GM18870 (cell line): ENCODE measurements around the gene TRAF1.

Experiments
- ATAC-seq: cut with Tn5 transposase; IDR thresholded peaks from one replicate; pipeline ENCODE4 v1.9.1; 2021; ENCODE audit warnings: moderate library complexity; ENCODE audit not compliant: unreplicated experiment

Gene TRAF1

GRCh38 chr9:120891245-120891883 lies 35.2 kb downstream of the TRAF1 start:
- ATAC-seq = no peak

GRCh38 chr9:120890320-120891244 lies 36.0 kb downstream of the TRAF1 start:
- ATAC-seq = no peak

GRCh38 chr9:120889606-120890271 lies 36.9 kb downstream of the TRAF1 start:
- no peak for ATAC-seq

- ATAC-seq = no peak
Measured at GRCh38 chr9:120888626-120889025, 38.0 kb downstream of the TRAF1 start.

GRCh38 chr9:120886490-120886967 lies 40.1 kb downstream of the TRAF1 start:
- ATAC-seq = no peak

DNA sequence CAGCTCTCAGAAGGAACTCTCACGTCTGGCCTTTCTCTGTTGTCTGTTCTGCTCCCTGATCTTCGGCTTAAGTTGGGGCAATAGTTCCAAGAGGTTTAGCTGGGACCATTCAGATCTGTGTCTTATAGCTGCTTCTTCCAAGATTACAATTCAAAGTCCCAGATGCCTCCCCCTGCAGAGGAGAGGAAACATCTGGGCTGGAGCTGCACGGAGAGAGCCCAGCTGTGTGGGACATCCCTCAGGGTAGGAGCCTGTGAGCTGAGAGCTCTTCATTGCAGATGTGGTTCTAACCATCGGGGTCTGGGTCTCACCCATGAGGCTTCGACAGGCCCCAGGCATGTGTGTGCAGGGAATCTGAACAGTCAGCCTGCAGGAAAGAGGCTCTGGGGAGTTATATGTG lies 40.6 kb downstream of the TRAF1 start:
- ATAC-seq = no peak

- no peak for ATAC-seq
Measured at GRCh38 chr9:120885457-120885856, 41.1 kb downstream of the TRAF1 start.

DNA sequence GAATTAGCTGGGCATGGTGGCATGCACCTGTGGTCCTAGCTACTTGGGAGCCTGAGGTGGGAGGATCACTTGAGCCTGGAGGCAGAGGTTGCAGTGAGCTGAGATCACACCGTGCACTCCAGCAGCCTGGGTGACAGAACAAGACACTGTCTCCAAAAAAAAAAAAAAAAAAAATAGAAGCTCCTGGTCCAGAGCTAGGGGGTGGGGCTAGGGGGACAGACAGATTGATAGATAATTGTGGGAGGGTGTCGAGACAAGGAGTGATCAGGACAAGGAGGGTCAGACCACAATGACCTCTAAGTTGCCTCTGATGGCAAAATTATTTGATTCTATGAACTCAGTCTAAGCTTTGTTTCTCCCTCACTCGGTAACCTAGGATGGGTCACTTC lies 43.0 kb downstream of the TRAF1 start:
- ATAC-seq = no peak

DNA sequence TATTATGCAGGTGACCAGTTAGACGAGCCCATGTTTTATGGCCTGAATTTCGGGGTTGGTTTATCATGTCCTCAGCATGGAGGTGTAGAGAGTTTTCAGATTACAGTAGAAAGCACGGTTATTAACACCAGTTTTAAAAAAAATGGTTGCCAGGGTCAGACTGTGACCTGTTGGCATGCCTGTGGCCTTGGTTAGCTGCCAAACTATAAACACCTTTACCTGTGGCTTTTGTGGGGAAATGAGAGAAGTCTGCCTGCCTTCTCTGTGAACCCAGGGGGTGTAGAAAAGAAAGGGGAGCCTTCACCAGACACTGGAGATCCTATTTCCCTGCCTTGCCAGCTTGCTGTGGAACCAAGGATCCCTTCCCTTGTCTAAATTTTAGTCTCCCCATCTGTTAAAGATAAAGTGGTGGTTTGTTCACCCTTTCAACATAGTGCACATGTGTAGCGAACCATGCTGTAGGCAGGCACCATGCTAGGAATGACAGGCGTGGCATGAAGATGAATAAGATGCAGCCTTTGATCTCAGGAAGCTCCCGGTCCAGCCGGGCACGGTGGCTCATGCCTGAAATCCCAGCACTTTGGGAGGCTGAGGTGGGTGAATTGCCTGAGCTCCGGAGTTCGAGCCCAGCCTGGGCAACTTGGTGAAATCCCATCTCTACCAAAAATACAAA lies 43.5 kb downstream of the TRAF1 start:
- ATAC-seq = no peak

DNA sequence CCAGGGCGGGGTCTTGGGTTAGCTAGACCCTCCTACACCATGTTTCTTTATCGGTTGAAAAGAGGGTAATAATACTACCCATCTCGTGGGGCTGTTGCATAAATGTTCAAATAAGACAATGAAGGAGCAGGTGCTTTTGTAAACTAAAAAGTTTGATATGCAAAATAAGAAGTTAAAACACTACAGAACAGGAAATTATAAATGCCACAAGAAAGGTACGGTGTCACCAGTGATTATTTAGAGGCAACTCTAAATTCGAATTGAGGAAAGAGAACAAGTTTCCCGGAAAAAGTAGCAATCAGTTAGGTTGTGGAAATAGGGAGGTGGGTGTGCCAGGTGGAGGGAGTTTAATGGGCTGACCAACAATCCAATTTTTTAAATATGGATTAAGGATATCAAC lies 47.1 kb downstream of the TRAF1 start:
- ATAC-seq = no peak

GRCh38 chr9:120878188-120879130 lies 48.1 kb downstream of the TRAF1 start:
- ATAC-seq = no peak

- ATAC-seq = no peak
Measured at GRCh38 chr9:120877276-120878034, 49.1 kb downstream of the TRAF1 start.

DNA sequence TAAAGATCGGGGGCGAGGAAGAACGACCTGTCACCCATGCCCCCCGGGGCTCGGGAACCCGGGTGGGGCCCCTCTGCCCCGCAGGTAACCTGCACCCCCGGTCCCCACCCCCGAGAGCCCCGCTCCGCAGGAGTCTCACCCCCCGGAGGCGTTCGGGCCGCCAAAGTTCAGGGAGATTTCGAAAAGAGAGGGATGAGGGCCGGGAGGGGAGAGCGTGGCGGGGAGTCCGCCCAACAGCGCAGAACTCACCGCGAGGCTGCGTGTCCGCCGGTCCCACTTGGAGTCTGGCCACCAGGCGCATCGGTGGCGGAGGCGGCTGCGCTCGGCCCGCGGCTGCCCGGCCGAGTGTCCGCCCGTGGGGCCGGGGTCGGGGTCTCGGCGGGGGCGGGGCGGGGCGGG lies 49.8 kb downstream of the TRAF1 start, which contains the start of gene PHF19:
Gene PHF19 (minus strand): TSS at position 347 of the 399 bp plus-strand sequence. CDS start 2,447 bp downstream, outside the sequence.
- no peak for ATAC-seq

DNA sequence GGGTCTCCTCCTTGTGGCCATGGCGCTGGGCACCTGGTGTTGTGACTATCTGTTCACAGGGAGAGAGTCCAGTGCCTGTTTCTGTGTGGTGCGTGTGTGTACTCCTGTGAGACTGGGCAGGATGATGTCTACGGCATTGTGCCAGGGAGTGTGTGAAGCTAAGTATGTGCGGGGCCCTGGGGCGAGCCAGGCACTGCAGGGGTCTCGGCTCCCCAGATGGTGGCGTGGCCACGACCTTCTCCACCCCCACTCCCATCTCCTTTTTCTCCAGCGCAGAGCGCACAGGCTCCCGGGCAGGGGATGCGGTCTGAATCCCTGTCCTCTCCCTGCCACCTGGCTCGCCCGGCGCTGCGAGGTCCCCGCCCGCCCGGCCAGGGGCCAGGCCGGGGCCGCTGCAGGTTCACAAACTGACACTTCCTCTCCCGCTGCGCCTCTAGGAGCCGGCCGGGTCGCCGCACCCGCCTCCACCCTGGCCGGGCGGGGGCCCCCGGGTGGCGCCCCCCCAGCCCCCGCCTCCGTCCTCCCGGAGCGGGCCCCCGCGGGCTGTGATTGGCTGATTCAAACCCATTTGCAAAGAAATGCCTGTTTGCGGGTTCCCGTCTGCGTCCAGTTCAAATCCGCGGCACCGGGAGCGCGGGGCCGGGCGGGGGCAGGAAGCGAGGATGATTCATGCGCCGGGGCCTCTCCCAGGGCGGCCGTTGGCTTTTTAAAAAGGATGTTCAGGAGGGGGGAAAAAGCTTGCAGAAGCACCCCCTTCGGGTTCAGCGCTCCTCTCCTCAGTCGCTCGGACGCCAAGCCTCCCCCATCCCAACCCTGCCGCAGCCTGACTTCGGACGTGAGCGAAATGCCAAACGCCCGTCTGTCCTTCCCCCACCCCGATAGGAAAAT lies 50.4 kb downstream of the TRAF1 start:
- ATAC-seq = peak; percentile 43

DNA sequence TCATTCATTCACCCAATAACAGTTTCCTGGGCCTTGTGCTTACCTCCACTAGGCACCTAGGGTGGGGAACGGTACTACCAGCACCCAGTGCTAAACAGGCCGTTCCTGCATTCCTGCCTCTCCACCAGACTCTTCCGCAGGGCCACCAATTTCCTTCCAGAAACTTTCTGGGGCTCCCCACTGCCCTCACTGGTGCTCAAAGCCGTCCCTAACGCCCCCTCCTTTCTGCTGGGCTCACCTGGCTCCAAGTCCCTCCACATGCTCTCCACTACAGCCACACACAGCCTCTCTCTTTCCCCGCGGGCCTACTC lies 51.0 kb downstream of the TRAF1 start:
- ATAC-seq = no peak

GRCh38 chr9:120875195-120875565 lies 51.4 kb downstream of the TRAF1 start:
- no peak for ATAC-seq

- no peak for ATAC-seq
Measured at GRCh38 chr9:120874226-120875194, 52.1 kb downstream of the TRAF1 start.
